ENCODE results near the gene ATL2.

ATL2 gene

DNA sequence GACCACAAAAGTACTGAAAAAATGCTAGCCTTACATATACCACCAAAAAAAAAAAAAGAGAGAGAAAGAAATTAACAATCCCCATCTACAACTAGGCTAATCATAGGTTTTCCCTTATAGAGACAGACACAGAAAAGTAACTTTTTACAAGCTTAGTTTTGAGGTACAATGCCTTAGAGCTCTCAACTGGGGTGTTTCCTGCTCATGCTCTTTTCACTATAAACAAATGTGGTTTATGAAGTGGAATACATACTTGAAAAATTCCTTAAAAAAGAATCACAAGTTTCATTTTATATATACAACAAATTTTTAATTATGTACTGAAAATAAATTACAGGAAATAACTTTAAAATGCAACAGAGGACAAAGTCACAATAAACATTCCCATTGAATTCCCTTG lies 82.5 kb downstream of the ATL2 start:
- H3K79me2 ChIP-seq (ENCODE audit: insufficient read depth, low read length): no peaks in the 10 kb centered on the region
- no peaks in the 10 kb centered on the region for H3K9me2 ChIP-seq (ENCODE audit: low read depth, low read length)
- no peaks in the 10 kb centered on the region for H3K4me1 ChIP-seq (ENCODE audit: insufficient read depth, low read length, severe bottlenecking)
- no peak overlapping the region for H3K27ac ChIP-seq (ENCODE audit: low read depth, low read length, poor library complexity, severe bottlenecking)
- H2AFZ ChIP-seq (ENCODE audit: low read length): no peak overlapping the region
- H3K27me3 ChIP-seq (ENCODE audit: insufficient read depth, low read length): no peaks in the 10 kb centered on the region
- TF ChIP-seq, protein P1, sequence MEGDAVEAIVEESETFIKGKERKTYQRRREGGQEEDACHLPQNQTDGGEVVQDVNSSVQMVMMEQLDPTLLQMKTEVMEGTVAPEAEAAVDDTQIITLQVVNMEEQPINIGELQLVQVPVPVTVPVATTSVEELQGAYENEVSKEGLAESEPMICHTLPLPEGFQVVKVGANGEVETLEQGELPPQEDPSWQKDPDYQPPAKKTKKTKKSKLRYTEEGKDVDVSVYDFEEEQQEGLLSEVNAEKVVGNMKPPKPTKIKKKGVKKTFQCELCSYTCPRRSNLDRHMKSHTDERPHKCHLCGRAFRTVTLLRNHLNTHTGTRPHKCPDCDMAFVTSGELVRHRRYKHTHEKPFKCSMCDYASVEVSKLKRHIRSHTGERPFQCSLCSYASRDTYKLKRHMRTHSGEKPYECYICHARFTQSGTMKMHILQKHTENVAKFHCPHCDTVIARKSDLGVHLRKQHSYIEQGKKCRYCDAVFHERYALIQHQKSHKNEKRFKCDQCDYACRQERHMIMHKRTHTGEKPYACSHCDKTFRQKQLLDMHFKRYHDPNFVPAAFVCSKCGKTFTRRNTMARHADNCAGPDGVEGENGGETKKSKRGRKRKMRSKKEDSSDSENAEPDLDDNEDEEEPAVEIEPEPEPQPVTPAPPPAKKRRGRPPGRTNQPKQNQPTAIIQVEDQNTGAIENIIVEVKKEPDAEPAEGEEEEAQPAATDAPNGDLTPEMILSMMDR (IDR thresholded peaks at IDR 0.05; ENCODE audit: low read length): no peak
- no peak for TF ChIP-seq EZH2 (IDR thresholded peaks at IDR 0.05; ENCODE audit: borderline replicate concordance, low read length)
- H3K4me2 ChIP-seq (ENCODE audit: low read length): no peak overlapping the region
- no peaks in the 10 kb centered on the region for H3K9me3 ChIP-seq (ENCODE audit: low read length)
- H4K20me1 ChIP-seq (ENCODE audit: insufficient read depth, low read length): no peaks in the 10 kb centered on the region
- H3F3A ChIP-seq (ENCODE audit: insufficient read depth, low read length): no peaks in the 10 kb centered on the region
- H3K9ac ChIP-seq (ENCODE audit: low read length): no peak overlapping the region
- H3K4me3 ChIP-seq (ENCODE audit: low read depth, low read length, poor library complexity, severe bottlenecking): no peak overlapping the region
- H3K36me3 ChIP-seq (ENCODE audit: insufficient read depth, low read length): peaks cover 46% of the 10 kb centered on the region

DNA sequence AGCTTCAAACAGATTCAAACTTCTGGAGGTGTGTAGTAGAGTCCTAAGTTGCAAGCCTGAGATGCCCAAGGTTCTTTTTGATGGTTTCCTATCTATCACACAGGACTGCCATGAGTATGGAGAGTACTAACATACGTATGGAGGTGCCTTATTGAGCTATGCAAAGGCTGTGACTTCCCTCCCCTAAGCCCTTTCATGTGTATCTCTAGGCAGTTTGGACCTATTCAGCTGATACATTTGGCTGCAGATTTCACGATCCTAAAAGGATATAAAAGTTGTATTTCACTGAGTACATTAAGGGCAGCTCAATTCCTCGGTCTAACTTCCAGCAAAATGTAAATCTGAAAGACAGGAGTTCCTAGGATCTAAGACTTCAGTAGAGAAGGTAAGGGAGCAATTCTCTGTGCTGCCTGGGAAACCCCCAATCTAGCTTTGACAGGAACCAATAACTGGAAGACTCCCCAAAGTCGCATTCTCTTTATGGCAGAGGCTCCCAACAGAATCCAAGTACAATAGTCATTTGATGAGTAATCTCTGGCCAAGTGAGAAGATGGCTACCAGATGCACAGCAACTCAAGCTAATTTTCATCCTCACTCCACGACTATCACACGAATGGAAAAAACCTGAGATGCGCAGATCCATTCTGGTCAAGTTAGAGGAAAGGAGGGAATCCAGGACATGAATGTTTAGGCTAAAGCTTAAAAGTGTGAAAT lies 83.8 kb downstream of the ATL2 start:
- Histone ChIP-seq H4K20me1 (ENCODE audit: insufficient read depth, low read length) (no peaks in the 10 kb centered on the region), H3K4me1 (ENCODE audit: insufficient read depth, low read length, severe bottlenecking) (no peaks in the 10 kb centered on the region), H3K9ac (ENCODE audit: low read length) (no peak overlapping the region), H3K27ac (ENCODE audit: low read depth, low read length, poor library complexity, severe bottlenecking) (no peak overlapping the region), H2AFZ (ENCODE audit: low read length) (no peak overlapping the region), H3F3A (ENCODE audit: insufficient read depth, low read length) (no peaks in the 10 kb centered on the region), H3K27me3 (ENCODE audit: insufficient read depth, low read length) (no peaks in the 10 kb centered on the region), H3K4me3 (ENCODE audit: low read depth, low read length, poor library complexity, severe bottlenecking) (no peak overlapping the region), H3K9me3 (ENCODE audit: low read length) (no peaks in the 10 kb centered on the region), H3K4me2 (ENCODE audit: low read length) (no peak overlapping the region), H3K9me2 (ENCODE audit: low read depth, low read length) (no peaks in the 10 kb centered on the region), H3K36me3 (ENCODE audit: insufficient read depth, low read length) (peaks cover 36% of the 10 kb centered on the region), H3K79me2 (ENCODE audit: insufficient read depth, low read length) (no peaks in the 10 kb centered on the region)
- TF ChIP-seq EZH2 (IDR thresholded peaks at IDR 0.05; ENCODE audit: borderline replicate concordance, low read length): no peak
- TF ChIP-seq, protein P1 (IDR thresholded peaks at IDR 0.05; ENCODE audit: low read length): no peak

DNA sequence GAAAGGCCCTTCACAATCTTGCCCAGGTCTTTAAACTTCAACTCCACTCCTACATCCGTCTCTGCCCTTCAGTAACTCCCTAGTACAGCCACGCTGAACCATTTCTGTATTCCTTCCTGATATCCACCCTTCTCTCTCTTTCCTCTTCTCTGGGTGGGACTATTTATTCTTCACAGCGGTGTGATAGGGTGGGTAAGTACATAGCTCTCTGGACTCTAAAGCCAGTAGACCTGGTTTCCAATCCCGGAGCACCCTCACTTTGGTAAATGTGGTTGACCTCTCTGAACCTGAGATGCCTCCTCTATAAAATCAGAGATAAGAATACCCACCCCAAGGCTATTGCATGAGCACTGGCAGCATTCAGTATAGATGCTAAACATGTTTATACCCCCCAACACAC lies 86.7 kb downstream of the ATL2 start:
- no peaks in the 10 kb centered on the region for H4K20me1 ChIP-seq (ENCODE audit: insufficient read depth, low read length)
- no peaks in the 10 kb centered on the region for H3K4me1 ChIP-seq (ENCODE audit: insufficient read depth, low read length, severe bottlenecking)
- H3F3A ChIP-seq (ENCODE audit: insufficient read depth, low read length): no peaks in the 10 kb centered on the region
- no peak overlapping the region for H3K27ac ChIP-seq (ENCODE audit: low read depth, low read length, poor library complexity, severe bottlenecking)
- no peaks in the 10 kb centered on the region for H3K9me3 ChIP-seq (ENCODE audit: low read length)
- H3K36me3 ChIP-seq (ENCODE audit: insufficient read depth, low read length): peaks cover 6% of the 10 kb centered on the region
- no peak overlapping the region for H2AFZ ChIP-seq (ENCODE audit: low read length)
- H3K9me2 ChIP-seq (ENCODE audit: low read depth, low read length): no peaks in the 10 kb centered on the region
- no peaks in the 10 kb centered on the region for H3K79me2 ChIP-seq (ENCODE audit: insufficient read depth, low read length)
- TF ChIP-seq, protein P1 (IDR thresholded peaks at IDR 0.05; ENCODE audit: low read length): no peak
- no peak for TF ChIP-seq EZH2 (IDR thresholded peaks at IDR 0.05; ENCODE audit: borderline replicate concordance, low read length)
- H3K27me3 ChIP-seq (ENCODE audit: insufficient read depth, low read length): no peaks in the 10 kb centered on the region
- no peak overlapping the region for H3K9ac ChIP-seq (ENCODE audit: low read length)
- H3K4me3 ChIP-seq (ENCODE audit: low read depth, low read length, poor library complexity, severe bottlenecking): no peak overlapping the region
- H3K4me2 ChIP-seq (ENCODE audit: low read length): no peak overlapping the region
